Dermis blood vessel endothelial cell (primary cell): Measurements from ENCODE around the gene CTIF. TPM values are rescaled to one million over a fixed set of nuclear protein-coding genes. Genes with fewer than 3 reads are reported as not detected.
A peak's percentile ranks its signal among the peaks of the same experiment; 100 is the strongest.

Experiments
- DNase-seq: peaks from one replicate; pipeline ENCODE4 v3.0.0; 2010
- total RNA-seq: library from RNA; depleted of rRNA; stranded (reverse); fragments of >200 nt; gene quantifications from 2 replicates; pipeline ENCODE4 v1.2.3, GENCODE V29; 2014

The CTIF gene
- total RNA-seq, 1 donor from 2014 or later, result 18.0 TPM

GRCh38 chr18:48533340-48534070 is 5.3 kb upstream of the CTIF start:
- no peak for DNase-seq

GRCh38 chr18:48534364-48534763 is 4.5 kb upstream of the CTIF start:
- peak; percentile 57 for DNase-seq

GRCh38 chr18:48535956-48536355 is 2.9 kb upstream of the CTIF start:
- DNase-seq, result no peak

- DNase-seq, result no peak
Measured at GRCh38 chr18:48536516-48536915, 2.3 kb upstream of the CTIF start.

- peak; percentile 69 for DNase-seq
Measured at GRCh38 chr18:48539406-48540250, 797 bp downstream of the CTIF start.

DNA sequence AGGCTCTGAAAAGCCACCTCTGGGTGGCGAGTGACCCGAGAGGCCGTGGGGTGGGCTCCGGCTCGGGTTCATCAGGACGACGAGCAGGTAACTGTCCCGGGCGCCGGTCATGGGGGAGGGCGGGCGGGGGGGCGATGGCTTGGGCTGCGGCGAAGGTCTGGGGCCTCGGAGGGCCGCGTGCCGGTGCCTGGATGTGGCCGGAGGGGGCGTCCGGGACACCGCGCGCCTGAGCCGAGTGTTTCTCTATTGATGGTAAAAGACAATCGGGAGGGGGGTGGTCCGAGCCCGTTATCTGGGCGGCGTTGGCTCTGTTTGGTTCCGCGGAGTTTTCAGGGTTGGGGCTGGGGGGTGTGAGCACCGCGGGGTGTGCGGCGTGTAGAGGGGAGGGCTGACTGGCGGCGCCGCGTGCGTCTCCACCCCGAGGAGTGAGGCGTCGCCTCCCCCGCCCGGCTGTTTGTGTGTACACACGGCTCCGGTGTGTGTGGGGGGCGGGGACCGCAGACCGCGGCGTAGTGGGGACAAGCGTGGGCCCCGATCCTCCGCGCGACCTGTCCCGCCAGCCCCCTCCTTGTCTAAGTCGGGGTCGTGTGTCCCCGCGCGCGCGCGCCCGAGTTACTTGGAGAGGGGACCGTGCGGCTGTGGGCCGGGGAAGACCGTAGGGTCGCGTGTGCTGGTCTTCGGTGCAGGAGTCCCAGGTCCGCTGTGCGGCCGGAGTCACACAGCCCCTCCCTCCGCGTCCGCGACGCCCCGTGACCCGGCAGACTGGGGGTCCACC is 1.6 kb downstream of the CTIF start:
- peak; percentile 73 for DNase-seq

DNA sequence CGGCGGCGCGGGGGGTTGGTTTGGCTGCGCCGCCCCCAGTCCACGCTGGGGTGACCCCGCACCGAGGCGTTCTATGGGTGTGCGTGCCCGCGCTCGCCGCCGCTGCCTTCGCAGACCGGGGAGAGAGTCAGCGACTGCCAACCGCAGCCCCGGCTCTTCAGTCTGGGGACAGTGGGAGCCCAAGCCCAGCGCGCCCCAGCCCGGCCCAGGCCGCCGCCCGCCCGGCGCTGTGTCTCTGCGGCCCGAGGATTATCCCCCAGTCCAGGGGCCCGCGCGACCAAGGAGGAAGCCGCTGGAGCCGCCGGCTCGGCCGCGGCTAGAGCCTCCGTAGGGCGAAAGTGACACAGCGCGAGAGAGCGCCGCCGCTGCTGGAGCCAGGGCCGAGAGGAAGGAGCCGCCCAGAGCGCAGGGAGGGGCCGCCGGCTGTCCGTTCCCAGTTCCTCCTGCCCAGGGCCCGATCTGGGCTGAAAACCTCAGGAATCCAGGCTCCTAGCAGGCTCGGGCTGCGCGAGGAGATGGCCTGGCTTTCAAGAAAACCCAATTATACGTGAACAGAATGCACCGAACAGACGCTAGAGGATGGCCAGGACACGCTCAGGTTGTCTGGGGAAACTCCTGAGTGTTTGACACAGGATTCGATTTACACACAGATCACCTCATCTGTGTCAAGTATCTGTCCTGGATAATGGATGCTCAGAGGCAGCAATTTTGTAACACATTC is 2.4 kb downstream of the CTIF start:
- DNase-seq, result peak; percentile 76

DNA sequence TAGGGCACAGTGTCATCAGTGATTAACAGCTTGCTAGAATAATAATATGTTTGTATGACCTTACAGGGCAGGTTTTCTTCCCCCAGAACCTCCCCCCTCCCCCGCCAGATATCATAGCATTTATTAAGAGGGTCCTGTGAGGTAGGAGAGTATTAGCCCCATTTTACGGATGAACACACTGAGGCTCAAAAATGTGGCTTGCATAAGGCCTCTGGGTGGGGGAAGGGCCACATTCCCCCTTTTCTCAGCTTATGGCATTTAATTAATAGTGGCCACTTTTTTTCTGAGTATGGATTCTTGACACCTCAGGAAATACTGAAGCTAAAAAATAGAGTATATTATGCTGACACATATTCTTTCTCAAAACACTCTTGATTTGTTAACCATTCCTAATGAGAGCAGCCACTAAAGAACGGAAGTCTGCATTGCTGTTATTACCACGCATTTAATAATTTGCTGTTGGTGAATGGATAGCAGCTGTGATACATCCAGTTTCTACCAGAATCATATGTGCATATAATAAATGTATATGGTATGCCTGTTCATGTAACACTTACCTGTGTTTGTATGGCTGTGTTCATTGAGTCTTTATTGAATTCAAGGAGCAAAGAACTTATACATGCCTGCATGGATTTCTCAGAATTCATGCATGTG is 3.0 kb downstream of the CTIF start:
- DNase-seq, result no peak

DNA sequence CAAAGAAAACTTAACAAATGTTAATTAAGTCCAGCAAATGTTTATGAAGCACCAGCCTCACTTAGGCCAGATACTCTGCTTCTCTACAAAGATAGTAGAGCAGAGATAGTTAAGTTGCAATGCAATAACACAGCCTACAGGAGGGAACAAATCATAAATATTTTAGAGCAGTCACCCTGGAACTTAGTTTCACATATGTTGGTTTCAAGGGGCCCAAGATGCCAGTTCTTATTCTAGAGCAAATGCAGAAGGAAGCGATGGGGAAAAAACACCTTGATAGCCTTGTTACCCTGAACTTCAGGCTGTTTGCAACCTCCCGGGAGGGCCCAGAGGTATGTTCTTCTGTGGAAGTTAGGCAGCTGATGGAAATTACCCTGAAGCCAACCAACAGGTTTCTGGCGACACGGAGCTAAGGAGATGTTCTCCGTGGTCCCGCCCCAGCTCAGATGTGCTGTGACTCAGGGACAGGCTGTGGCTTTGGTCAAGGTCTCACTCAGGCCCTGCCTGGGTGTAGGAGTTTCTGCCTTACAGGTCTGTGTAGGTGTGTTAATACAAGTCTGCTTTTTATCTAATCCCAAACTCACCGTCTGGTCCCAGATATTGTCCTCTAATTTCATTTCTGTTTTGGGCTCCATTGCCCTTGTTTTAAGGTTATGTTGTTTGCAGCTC is 3.8 kb downstream of the CTIF start:
- DNase-seq, result no peak

GRCh38 chr18:48543228-48543627 is 4.4 kb downstream of the CTIF start:
- DNase-seq, result peak; percentile 31

DNA sequence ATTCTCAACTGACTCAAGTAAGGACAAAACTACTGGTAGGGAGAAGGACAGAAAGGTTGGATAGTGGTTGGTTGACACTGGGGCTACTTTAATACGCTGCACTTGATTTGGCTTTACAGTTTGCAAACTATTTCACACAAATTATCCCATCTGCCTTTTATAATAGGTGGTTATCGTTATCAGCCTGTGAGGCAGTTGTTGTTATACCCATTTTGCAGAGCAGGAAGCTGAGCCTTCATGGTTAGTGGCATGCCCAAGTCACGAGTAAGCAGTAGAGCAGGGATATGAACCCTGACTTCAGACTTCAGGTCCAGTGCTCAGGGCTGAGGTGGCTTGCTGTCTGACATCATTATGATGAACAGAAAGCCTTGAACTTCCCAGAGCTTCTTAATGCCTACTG is 5.3 kb downstream of the CTIF start:
- no peak for DNase-seq

DNA sequence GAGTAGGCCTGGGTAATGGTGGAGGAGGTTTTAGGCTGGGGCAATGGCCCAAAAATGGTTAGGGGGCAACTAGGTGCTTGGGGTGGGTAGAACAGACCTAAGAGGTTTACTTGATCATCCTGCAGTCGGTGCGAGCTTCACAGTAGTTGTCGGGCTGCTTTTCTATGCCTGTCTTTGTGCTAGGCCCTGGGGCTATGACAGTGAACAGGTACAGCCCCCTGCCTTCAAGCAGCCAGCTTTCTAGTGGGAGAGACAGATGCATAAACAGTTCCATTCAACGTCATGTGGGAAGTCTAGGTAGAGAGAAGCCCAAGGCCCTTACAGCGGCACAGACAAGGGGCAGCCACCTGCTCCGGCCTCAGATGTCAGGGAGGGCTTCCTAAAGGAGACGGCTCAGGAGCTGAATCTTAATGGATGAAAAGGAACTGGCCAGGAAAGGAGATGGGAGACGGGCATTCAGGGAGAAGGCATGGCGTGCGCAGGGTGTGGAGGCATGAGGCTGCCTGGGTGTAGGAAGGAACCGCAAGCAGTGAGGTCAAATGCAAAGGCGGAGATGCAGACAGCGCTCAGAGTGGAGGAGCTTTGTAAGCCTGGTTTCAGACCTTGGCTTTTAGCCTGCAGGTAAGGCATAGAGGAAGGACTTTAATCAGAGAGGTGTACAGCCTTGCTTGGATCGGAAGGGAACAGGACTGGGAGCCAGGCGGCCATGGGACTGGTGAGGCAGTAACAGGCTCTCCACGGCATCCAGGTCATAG is 6.0 kb downstream of the CTIF start:
- DNase-seq, result no peak

DNA sequence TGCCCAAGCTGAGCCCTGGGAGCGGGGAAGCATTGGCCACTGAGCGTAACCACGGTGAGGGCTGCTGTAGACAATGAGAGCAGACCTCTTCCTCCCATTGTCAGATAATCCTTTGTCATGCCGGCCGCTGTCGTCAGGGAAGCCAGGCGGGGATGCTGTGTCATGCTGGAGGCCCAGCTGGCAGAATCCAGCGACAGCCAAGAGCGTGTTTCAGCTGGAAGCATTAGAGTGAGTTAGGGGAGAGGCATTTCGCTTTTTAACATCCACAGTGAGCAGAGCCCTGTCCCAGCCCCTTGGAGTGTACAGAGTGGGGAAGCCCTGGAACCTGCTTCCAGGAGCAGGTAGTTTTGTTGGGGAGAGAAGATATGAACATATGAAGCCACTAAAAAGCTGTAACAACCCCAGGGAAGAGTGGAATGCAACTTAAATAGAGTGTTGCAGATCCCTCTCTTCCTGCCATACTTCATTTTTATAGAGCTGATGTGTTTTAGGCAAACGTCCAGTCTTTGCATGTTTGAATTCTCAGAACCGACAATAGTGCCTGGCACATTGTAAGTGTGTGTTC is 7.0 kb downstream of the CTIF start:
- peak; percentile 97 for DNase-seq

GRCh38 chr18:48546396-48546795 is 7.6 kb downstream of the CTIF start:
- DNase-seq, result peak; percentile 49

- no peak for DNase-seq
Measured at GRCh38 chr18:48547531-48547981, 8.7 kb downstream of the CTIF start.

GRCh38 chr18:48548011-48548771 is 9.4 kb downstream of the CTIF start:
- peak; percentile 47 for DNase-seq

DNA sequence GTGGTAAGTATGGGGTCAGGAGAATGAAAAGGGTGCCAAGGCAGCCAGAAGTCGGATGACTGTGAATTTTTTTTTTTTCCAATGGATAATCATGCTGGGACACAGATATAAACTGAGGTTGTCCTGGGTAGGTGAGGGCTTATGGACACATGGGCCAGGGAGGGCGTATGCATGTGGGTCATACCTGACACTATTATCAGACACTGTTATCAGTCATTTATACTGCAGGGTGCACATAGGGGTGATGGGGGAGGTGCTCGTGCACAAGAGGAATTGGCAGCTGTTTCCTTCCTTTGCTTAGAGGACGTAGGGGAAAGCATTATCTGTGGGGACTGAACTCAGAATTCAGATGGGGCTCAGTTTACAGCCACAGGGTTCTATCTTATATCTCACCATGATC is 10.1 kb downstream of the CTIF start:
- DNase-seq, result peak; percentile 41

- DNase-seq, result no peak
Measured at GRCh38 chr18:48550101-48550729, 11.4 kb downstream of the CTIF start.

GRCh38 chr18:48551100-48551499 is 12.3 kb downstream of the CTIF start:
- no peak for DNase-seq
